Naive thymus-derived CD8-positive, alpha-beta T cell (primary cell): ENCODE data around the gene SGTA. TPM values are rescaled to one million over a fixed set of nuclear protein-coding genes. Genes with fewer than 3 reads are reported as not detected.

ENCODE experiments used
- ATAC-seq, 2 donors: fragments of 150-1000 bp; cut with Tn5 transposase in 1 of 2; sonication (Bioruptor Pico), chemical (Tn5 transposase) in 1 of 2; 1 replicate in 1 of 2; 2 replicates in 1 of 2; pipeline ENCODE4 v1.10.0; 2021; ENCODE audit warnings: mild to moderate bottlenecking in 2 of 2, moderate library complexity in 2 of 2
- POLR2A ChIA-PET: fragments of 350-600 bp; sonication (Branson Sonifier 250); formaldehyde crosslinking; loops from one replicate; lab custom pipeline; 2021; ENCODE audit warnings: antibody characterized with exemption; lab: Charles Lee
- DNase-seq, 10 donors: peaks; one replicate each; pipeline versions ENCODE4 v3.0.0 to v3.0.0-alpha.2; 2020 to 2022
- H3K27ac Mint-ChIP-seq, 10 donors: one replicate each; pipeline ENCODE4 v1.8.0; 2020 to 2022; ENCODE audit warnings: mild to moderate bottlenecking in 10 of 10, mixed read lengths in 10 of 10, moderate library complexity in 4 of 10, inconsistent platforms in 1 of 10
- H3K27me3 Mint-ChIP-seq, 5 donors: one replicate each; pipeline ENCODE4 v1.8.0; 2021 to 2022; ENCODE audit warnings: mixed read lengths in 5 of 5
- H3K36me3 Mint-ChIP-seq, 3 donors: one replicate each; pipeline ENCODE4 v1.8.0; 2020 to 2022; ENCODE audit warnings: mixed read lengths in 3 of 3, mild to moderate bottlenecking in 2 of 3, inconsistent platforms in 1 of 3
- H3K4me1 Mint-ChIP-seq, 4 donors: one replicate each; pipeline ENCODE4 v1.8.0; 2021 to 2022; ENCODE audit warnings: mixed read lengths in 4 of 4
- H3K4me3 Mint-ChIP-seq, 10 donors: one replicate each; pipeline ENCODE4 v1.8.0; 2020 to 2022; ENCODE audit warnings: mild to moderate bottlenecking in 10 of 10, mixed read lengths in 10 of 10, moderate library complexity in 6 of 10, inconsistent platforms in 1 of 10
- H3K9me3 Mint-ChIP-seq, 9 donors: one replicate each; pipeline ENCODE4 v1.8.0; 2020 to 2022; ENCODE audit warnings: mixed read lengths in 9 of 9, mild to moderate bottlenecking in 3 of 9, inconsistent platforms in 1 of 9, moderate library complexity in 1 of 9
- polyA plus RNA-seq, 3 donors: library from polyadenylated mRNA; unstranded; fragments of 300-500 nt; fragmentation: Illumina TruSeq; gene quantifications; one replicate each; pipeline ENCODE4 v1.2.3, GENCODE V29; 2021
- total RNA-seq, 8 experiments: library from RNA in 2 of 8; stranded (reverse) in 2 of 8; gene quantifications; one replicate each; pipeline ENCODE4 v1.2.3 and lab custom pipeline; 2021 to 2026

The SGTA gene
- total and polyA plus RNA-seq, 5 experiments from 2014 or later = 23.4 to 37.0 (median 33.8) TPM

DNA sequence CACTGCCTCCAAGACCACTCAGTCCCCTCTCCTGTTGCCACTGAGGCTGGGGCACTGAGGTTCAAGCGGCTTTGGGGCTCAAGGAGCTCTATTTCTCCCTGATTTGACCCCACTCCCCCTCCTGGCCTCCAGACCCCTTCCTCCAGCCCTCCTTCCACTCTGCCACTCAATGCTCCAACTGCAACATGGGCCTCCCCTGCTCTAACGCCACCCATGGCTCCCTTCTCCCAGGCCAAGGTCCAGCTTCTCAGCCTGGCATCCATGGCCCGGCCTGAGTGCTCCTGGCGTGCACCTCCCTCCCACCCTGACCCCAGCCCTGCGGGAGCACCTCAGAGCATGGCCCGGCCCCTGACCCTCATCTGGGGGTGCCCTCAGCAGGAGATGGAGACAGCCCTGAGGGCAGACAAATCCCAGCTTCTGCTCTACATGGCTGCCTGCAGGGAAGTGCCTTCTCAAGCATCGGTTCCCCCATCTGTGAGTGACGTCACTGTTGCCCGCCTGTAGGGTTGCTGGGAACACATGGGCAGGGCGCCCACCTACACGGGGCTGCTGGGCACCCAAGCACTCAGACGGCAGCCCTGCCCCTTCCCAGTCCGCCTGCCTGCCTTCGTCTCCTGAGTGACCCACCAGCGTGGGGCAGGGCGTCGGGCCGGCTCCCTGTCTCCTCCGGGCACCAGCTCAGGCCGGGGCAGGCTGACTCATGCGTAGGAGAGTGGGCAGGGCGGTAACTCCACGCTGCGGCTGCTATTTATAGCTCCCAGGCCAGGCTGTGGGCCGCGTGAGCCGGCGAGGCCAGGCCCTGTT lies 60.3 kb downstream of the SGTA start:
- POLR2A ChIA-PET = interaction anchor here (0.6 kb wide), 1 partner anchor 12 kb away, joined by 3 read pairs; no protein-coding TSS in a partner anchor
- H3K4me3 Mint-ChIP-seq = peak overlapping the region in 4 of 10 donors; percentile 20 to 67 (median 34)
- DNase-seq (no peak), ATAC-seq (no peak)
- H3K9me3 Mint-ChIP-seq = peaks cover 0 to 2% (median 0%) of the 10 kb centered on the region in 9 donors
- H3K27ac Mint-ChIP-seq = no peak overlapping the region
- H3K4me1 Mint-ChIP-seq = peaks cover 1 to 25% (median 13%) of the 10 kb centered on the region in 4 donors
- H3K36me3 Mint-ChIP-seq = peaks cover 0 to 6% (median 0%) of the 10 kb centered on the region in 3 donors
- peaks cover 6 to 62% (median 20%) of the 10 kb centered on the region in 5 donors for H3K27me3 Mint-ChIP-seq

- POLR2A ChIA-PET = no interaction called here
- peak overlapping the region in 4 of 10 donors; percentile 17 to 65 (median 56) for H3K27ac Mint-ChIP-seq
- DNase-seq (no peak), ATAC-seq (no peak)
- H3K9me3 Mint-ChIP-seq = peaks cover 0 to 2% (median 0%) of the 10 kb centered on the region in 9 donors
- H3K4me1 Mint-ChIP-seq = peaks cover 0 to 21% (median 11%) of the 10 kb centered on the region in 4 donors
- H3K36me3 Mint-ChIP-seq = peaks cover 0 to 6% (median 0%) of the 10 kb centered on the region in 3 donors
- H3K27me3 Mint-ChIP-seq = peaks cover 6 to 62% (median 20%) of the 10 kb centered on the region in 5 donors
- H3K4me3 Mint-ChIP-seq = peak overlapping the region; percentile 47 to 71 (median 58)
Observed at GRCh38 chr19:2721570-2722540, 61.2 kb downstream of the SGTA start.

DNA sequence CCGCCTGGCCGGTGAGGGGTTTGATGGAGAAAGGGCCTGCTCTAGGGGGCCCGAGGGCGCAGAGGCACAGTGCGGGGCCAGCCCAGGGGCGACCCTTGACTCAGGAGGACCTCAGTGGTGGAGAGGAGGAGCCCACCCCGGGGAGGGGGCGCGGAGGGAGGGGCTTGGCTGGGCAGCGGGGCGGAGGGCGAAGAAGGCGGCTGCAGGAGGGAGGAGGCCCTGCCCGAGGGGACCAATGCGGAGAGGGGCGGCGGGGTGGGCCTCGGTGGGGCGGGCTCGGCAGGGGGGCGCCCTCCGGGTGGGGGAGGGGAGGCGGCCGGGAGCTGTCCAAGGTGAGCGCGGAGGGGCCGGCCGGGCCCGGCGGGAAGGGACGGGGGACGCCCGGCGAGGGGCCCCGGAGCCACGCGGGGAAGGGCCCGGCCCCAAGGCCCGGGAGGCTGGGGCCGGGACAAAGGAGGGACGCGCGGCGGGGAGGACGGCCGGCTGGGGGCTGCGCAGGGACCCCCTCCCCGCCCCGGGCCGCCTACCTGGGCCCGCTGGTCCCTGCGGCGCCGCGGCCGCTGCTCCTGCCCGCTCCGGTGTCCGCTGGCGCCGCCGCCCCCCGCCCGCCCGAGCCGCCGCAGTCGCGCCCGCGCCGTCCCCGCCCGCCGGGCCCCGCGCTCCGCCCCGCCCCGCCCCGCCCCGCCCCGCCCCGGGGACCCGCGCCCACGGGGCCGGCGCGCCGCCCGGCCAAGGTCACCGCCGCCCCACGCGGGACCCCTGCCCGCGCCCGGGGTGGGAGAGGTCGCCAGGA lies 62.1 kb downstream of the SGTA start, which contains the start of gene DIRAS1:
DIRAS1 (minus strand) TSS at position 596 of the 793 bp plus-strand sequence. CDS start 3,566 bp downstream, outside the sequence.
- peak within 1 kb of the TSS; percentile 50 to 75 (median 66) for H3K4me3 Mint-ChIP-seq
- POLR2A ChIA-PET = interaction anchor here (0.6 kb wide), 2 partner anchors 17 to 198 kb away, joined by 4 to 6 read pairs; no protein-coding TSS in a partner anchor
- peak; percentile 22 to 30 for ATAC-seq

DNA sequence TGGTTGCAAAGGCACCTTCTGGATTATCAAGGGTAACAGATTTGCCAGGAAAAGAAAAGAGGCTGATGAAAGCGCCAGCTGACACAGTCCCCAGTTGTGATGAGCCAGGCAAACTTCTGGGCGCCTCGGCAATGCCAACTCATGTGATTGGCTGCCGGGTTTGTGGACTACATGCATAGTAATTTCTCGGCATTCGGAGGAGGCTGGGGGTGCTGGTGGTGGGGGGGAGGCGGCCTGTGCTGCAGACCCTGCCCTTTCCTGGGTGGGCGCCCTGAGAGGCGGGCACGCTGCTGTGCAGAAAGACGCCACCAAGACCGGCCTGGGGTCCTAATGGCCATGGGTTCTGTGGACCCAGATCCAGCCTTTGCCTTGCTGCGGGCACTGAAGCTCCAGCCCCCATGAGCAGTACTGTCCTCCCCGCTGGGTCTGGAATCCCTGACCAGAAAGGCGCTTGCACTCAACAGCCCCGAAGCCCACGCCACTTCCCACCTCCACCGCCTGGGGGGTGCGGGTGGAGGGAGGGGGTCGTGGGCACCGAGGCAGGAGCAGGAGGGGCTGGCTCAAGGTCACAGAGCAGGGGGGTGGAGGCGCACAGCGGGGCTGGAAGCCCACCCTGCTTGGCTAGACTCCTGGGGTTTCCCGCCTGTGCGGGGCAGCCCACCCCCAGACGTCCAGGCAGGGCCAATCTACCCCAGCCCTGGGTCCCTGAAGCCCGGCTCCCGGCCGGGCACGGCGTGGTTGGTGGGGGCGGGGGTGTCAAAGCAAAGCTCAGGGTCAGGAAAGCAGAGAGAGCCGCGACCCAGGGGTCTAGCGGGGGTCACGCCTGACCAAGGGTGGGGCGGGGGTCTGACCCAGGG lies 62.9 kb downstream of the SGTA start:
- peak overlapping the region in 1 of 10 donors; percentile 56 for H3K27ac Mint-ChIP-seq
- ATAC-seq (peak in 1 of 2 donors; percentile 33), DNase-seq (no peak)
- peaks cover 9 to 50% (median 18%) of the 10 kb centered on the region in 5 donors for H3K27me3 Mint-ChIP-seq
- H3K36me3 Mint-ChIP-seq = peaks cover 0 to 6% (median 0%) of the 10 kb centered on the region in 3 donors
- peaks cover 0 to 16% (median 11%) of the 10 kb centered on the region in 4 donors for H3K4me1 Mint-ChIP-seq
- POLR2A ChIA-PET = interaction anchor here (0.6 kb wide), 2 partner anchors 18 to 197 kb away, joined by 4 to 6 read pairs; no protein-coding TSS in a partner anchor
- peaks cover 0 to 11% (median 3%) of the 10 kb centered on the region in 9 donors for H3K9me3 Mint-ChIP-seq
- peak overlapping the region; percentile 25 to 78 (median 70) for H3K4me3 Mint-ChIP-seq

More for the DNA sequence above, 62.1 kb downstream of the SGTA start, which contains the start of gene DIRAS1:
- Mint-ChIP-seq H3K4me1 (peaks cover 0 to 16% (median 11%) of the 10 kb centered on the region in 4 donors), H3K27me3 (peaks cover 6 to 57% (median 19%) of the 10 kb centered on the region in 5 donors), H3K9me3 (peaks cover 0 to 3% (median under 1%) of the 10 kb centered on the region in 9 donors), H3K36me3 (peaks cover 0 to 6% (median 0%) of the 10 kb centered on the region in 3 donors), H3K27ac (peak within 1 kb of the TSS in 4 of 10 donors; percentile 17 to 65 (median 56))
- no peak for DNase-seq

DNA sequence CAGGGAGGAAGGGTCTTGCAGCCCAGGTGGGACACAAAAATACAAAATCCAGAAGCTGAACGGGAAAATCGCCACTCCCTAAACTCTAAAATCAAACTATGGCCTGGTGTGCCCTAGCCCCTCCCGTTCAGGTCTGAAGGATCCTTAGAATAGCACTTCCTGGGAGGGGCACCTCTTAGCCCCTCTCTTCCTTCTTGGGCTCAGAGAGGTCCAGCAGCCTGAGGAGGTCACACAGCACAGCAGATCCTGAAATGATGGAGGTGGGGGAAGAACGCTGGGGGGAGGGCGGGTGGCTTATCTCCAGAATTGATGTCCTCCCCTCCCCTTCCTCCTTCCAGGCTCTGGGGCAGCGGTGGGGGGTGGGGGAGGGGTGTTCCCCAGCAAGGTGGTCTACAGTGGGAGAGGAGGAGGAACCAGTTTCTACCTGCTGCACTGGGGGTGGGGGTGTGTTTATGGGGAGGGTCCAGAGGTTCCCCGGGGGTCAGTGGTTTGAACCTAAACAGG lies 63.8 kb downstream of the SGTA start:
- POLR2A ChIA-PET = no interaction called here
- peaks cover 0 to 14% (median 3%) of the 10 kb centered on the region in 9 donors for H3K9me3 Mint-ChIP-seq
- H3K27ac Mint-ChIP-seq = no peak overlapping the region
- peaks cover 0 to 16% (median 11%) of the 10 kb centered on the region in 4 donors for H3K4me1 Mint-ChIP-seq
- peaks cover 8 to 45% (median 16%) of the 10 kb centered on the region in 5 donors for H3K27me3 Mint-ChIP-seq
- H3K36me3 Mint-ChIP-seq = peaks cover 0 to 6% (median 0%) of the 10 kb centered on the region in 3 donors
- ATAC-seq (no peak), DNase-seq (no peak)
- peak overlapping the region in 4 of 10 donors; percentile 52 to 75 (median 72) for H3K4me3 Mint-ChIP-seq

DNA sequence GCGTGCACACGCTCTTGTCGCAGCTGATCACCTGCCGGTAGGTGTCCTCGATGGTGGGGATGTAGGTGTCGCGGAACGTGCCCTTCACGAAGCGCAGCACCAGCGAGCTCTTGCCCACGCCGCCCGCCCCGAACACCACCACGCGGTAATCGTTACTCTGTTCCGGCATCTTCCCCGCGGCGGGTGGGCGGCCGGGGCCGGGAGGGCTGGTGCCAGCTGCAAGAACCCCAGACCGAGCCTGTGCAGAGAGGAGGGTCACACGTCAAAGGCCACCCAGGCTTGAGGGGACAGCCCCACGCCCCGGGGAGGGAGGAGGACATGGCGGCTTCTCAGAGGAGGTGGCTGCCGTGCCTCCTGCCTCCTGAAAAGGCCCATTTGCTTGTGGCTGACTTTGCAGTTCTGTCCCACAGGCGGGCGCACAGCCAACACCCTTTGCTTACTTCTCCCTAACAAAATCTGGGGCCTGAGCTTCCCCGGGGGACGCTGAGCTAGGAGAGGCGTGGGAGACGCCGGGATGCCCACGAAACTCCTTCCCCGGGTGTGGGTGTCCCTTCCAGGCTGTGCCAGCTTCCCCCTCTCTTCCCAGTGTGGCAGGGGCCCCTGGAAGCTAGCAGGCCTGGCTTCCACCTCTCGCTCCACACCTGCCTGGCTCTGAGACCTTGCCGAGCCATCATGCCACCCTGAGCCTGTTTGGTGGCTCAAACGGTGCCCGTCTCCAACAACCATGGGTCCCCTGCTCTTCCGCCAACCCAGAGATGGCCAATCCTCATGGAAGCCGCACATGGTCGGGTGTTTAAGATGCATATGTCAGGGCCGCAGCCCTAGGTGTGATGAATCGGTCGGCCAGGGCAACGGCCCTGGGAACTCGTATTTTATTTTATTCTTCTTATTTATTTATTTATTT lies 65.2 kb downstream of the SGTA start:
- Mint-ChIP-seq H3K36me3 (peaks cover 0 to 6% (median 0%) of the 10 kb centered on the region in 3 donors), H3K27ac (peak overlapping the region in 1 of 10 donors; percentile 73), H3K4me3 (peak overlapping the region in 1 of 10 donors; percentile 38), H3K27me3 (peaks cover 7 to 32% (median 13%) of the 10 kb centered on the region in 5 donors), H3K9me3 (peaks cover 0 to 14% (median 3%) of the 10 kb centered on the region in 9 donors), H3K4me1 (peaks cover 0 to 16% (median 11%) of the 10 kb centered on the region in 4 donors)
- ATAC-seq (no peak), DNase-seq (no peak)
- POLR2A ChIA-PET = no interaction called here

GRCh38 chr19:2716722-2717637 lies 66.1 kb downstream of the SGTA start:
- POLR2A ChIA-PET = no interaction called here
- Mint-ChIP-seq H3K27me3 (peaks cover 7 to 23% (median 13%) of the 10 kb centered on the region in 5 donors), H3K4me3 (no peak overlapping the region), H3K36me3 (peaks cover 0 to 6% (median 0%) of the 10 kb centered on the region in 3 donors), H3K9me3 (peaks cover 0 to 14% (median 3%) of the 10 kb centered on the region in 9 donors), H3K27ac (no peak overlapping the region), H3K4me1 (peaks cover 0 to 16% (median 12%) of the 10 kb centered on the region in 4 donors)
- no peak for ATAC-seq
- DNase-seq = no peak

DNA sequence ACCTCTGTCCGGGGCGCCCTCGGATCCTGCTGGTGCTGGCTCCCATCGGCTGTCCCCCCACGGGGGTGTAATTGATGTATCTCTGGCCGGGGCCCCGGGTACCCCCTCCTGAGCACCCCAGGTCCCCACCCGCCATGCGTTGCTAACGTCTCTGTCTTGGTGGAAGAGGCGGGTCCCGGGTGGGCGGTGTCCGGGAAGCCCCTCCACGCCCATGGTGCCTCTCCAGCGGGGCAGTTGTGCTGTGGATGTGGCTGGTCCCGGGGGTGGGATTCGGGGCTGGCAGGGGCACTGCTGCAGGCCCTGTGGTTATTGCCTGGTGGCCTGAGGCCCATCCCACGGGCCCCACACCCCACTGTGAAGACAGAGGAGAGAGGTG lies 66.8 kb downstream of the SGTA start:
- ATAC-seq = no peak
- Mint-ChIP-seq H3K27ac (no peak overlapping the region), H3K4me3 (no peak overlapping the region), H3K9me3 (peaks cover 0 to 14% (median 3%) of the 10 kb centered on the region in 9 donors), H3K36me3 (peaks cover 0 to 3% (median 0%) of the 10 kb centered on the region in 3 donors), H3K4me1 (peaks cover 3 to 18% (median 15%) of the 10 kb centered on the region in 4 donors), H3K27me3 (peaks cover 7 to 19% (median 13%) of the 10 kb centered on the region in 5 donors)
- DNase-seq = no peak
- POLR2A ChIA-PET = no interaction called here
